Sigmoid colon (tissue), 7 donors: ENCODE data around the gene TGFBR3L. TPM values are rescaled to one million over a fixed set of nuclear protein-coding genes. Genes with fewer than 3 reads are reported as not detected.
"Not testable (repeated sequence)": the region's sequence is repeated elsewhere in the genome, so short reads cannot be mapped to it uniquely, and the experiment has no call there.

Experiments
- DNase-seq: peaks from one replicate; pipeline ENCODE4 v3.0.0-alpha.2; 2019
- H3K27ac ChIP-seq, 4 donors: fragments of 200-600 bp; sonication (generic); one replicate each; pipeline ENCODE4 v1.5.1; 2016 to 2019; ENCODE audit warnings: mild to moderate bottlenecking in 1 of 4
- H3K27me3 ChIP-seq, 3 donors: fragments of 200-600 bp; sonication (generic); one replicate each; pipeline ENCODE4 v1.5.1; 2019; ENCODE audit warnings: mild to moderate bottlenecking in 1 of 3
- H3K36me3 ChIP-seq, 4 donors: fragments of 200-600 bp; sonication (generic); one replicate each; pipeline ENCODE4 v1.5.1; 2016 to 2019
- H3K4me1 ChIP-seq, 4 donors: fragments of 200-600 bp; sonication (generic); one replicate each; pipeline ENCODE4 v1.5.1; 2017 to 2019
- H3K4me3 ChIP-seq, 4 donors: fragments of 200-600 bp; sonication (generic); one replicate each; pipeline ENCODE4 v1.5.1; 2017 to 2019; ENCODE audit warnings: mild to moderate bottlenecking in 2 of 4, moderate library complexity in 1 of 4
- H3K9me3 ChIP-seq, 4 donors: fragments of 200-600 bp in 3 of 4; sonication (generic) in 3 of 4; one replicate each; pipeline versions ENCODE4 v1.5.1 to v1.6.1; 2013 to 2019
- EP300 ChIP-seq, 4 donors: sonication (generic); formaldehyde crosslinking; IDR thresholded peaks; one replicate each; pipeline ENCODE4 v1.6.1; 2017; ENCODE audit warnings: antibody characterized with exemption in 4 of 4
- POLR2A ChIP-seq, 2 donors: fragments of 450-650 bp; IDR thresholded peaks; one replicate each; pipeline ENCODE4 v1.6.1; 2016; ENCODE audit warnings: antibody characterized with exemption in 2 of 2, mild to moderate bottlenecking in 2 of 2, moderate library complexity in 2 of 2
- POLR2AphosphoS5 ChIP-seq, 4 donors: sonication (generic); formaldehyde crosslinking; IDR thresholded peaks; one replicate each; pipeline ENCODE4 v1.6.1; 2017; ENCODE audit warnings: antibody characterized with exemption in 4 of 4
- WGBS, 2 donors: extraction: QIAGEN DNeasy Blood & Tissue Kit; methylation state at CpG; one replicate each; pipeline ENCODE4 v1.1.7; 2013; 5-methylcytosine and 5-hydroxymethylcytosine counted together
- intact Hi-C: fragments of 100-400 bp; cut with DNase I; formaldehyde crosslinking; loops from one replicate; pipeline ENCODE4 v1.15.1; 2023
- polyA plus RNA-seq, 3 donors: library from polyadenylated mRNA; stranded (reverse); fragments of 200-250 nt; gene quantifications; one replicate each; pipeline ENCODE4 v1.2.3, GENCODE V29; 2013
- total RNA-seq, 4 donors: library from RNA; depleted of rRNA; stranded (reverse); fragments of >200 nt; gene quantifications; one replicate each; pipeline ENCODE4 v1.1.0, GENCODE V29; 2016
- TF ChIP-seq, protein P1 (sequence below), 4 experiments: fragments of 450-650 bp in 3 of 4; fragments of 200-600 bp in 1 of 4; IDR thresholded peaks; one replicate each; pipeline ENCODE4 v1.5.1; 2016 to 2019; ENCODE audit warnings: antibody characterized with exemption in 4 of 4, mild to moderate bottlenecking in 3 of 4, moderate library complexity in 2 of 4
- donor health status: healthy with polysubstance abuse.
- donor health status: Bipolar disorder and iron deficiency.
- donor health status: healthy.

The TGFBR3L gene
- total and polyA plus RNA-seq, 7 donors = 1.8 TPM; not detected in 6

DNA sequence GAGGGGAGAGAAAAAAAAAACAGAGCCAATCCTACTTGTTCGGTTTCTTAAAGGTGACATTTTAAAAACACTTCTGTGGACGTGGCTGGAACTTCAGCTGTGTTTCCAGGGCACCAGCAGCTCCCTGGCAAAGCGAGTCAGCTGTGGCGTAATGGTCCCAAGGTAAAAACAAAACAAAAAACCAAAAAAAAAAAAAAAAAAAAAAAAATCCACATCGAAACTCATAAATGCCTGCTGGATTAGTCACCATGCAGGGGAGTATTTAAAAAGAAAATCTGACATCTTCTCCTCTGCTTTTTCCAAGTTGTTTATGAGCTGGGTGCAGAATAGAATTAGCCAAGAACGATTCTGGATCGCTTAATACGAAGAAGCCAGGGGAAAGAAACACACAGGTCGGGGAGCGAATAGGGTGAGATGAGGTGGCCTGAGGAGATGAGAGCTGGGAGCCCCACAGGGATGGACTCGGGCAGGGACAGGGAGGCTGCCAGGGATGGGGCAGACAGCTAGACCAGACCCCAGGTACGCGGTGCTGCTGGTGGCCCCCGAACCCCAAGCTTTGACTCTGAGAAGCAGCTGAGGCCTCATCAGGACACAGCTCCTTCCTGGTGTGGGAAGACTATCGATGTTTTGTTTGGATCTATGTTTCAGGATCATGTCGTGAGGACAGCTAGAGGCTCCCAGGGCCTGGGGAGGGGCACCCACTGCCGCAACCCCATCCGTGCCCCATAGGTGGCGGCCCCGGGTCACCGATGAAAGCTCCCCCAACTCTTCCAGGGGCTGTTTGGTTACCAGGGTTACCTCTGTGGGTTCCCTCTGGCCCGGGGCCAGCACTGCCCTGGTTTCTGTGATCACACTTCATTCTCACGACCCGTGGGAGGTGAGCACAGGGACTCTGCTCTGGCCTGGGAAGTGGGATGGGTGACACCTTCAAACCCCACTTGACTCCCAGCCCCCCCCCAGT is 14.4 kb downstream of the TGFBR3L start:
- TF ChIP-seq POLR2AphosphoS5 (IDR thresholded peaks at IDR 0.05) (peak; percentile 32 to 60 (median 49)), POLR2A (IDR thresholded peaks at IDR 0.05) (no peak), EP300 (IDR thresholded peaks at IDR 0.05) (peak in 1 of 4 donors; percentile 5)
- TF ChIP-seq, protein P1, sequence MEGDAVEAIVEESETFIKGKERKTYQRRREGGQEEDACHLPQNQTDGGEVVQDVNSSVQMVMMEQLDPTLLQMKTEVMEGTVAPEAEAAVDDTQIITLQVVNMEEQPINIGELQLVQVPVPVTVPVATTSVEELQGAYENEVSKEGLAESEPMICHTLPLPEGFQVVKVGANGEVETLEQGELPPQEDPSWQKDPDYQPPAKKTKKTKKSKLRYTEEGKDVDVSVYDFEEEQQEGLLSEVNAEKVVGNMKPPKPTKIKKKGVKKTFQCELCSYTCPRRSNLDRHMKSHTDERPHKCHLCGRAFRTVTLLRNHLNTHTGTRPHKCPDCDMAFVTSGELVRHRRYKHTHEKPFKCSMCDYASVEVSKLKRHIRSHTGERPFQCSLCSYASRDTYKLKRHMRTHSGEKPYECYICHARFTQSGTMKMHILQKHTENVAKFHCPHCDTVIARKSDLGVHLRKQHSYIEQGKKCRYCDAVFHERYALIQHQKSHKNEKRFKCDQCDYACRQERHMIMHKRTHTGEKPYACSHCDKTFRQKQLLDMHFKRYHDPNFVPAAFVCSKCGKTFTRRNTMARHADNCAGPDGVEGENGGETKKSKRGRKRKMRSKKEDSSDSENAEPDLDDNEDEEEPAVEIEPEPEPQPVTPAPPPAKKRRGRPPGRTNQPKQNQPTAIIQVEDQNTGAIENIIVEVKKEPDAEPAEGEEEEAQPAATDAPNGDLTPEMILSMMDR (IDR thresholded peaks at IDR 0.05) = peak in 3 of 4 experiments; percentile 28 to 39 (median 35)
- H3K9me3 ChIP-seq = no peaks in the 10 kb centered on the region
- H3K27ac ChIP-seq = peak overlapping the region; percentile 89 to 97 (median 94)
- H3K4me1 ChIP-seq = peaks cover 0 to 85% (median 78%) of the 10 kb centered on the region in 4 donors
- H3K36me3 ChIP-seq = peaks cover 19 to 32% (median 27%) of the 10 kb centered on the region in 4 donors
- 67 to 73% methylated on average over 24 of the region's 24 CpGs for WGBS, 2 donors
- H3K27me3 ChIP-seq = no peaks in the 10 kb centered on the region
- DNase-seq = peak; percentile 92
- peak overlapping the region in 3 of 4 donors; percentile 19 to 36 (median 31) for H3K4me3 ChIP-seq
- intact Hi-C loops = loop anchor here (10.0 kb wide), 3 partner anchors 436 to 1194 kb away; partner anchors contain the start of genes ANGPTL4, GPR108, MBD3L1 and TRIP10

DNA sequence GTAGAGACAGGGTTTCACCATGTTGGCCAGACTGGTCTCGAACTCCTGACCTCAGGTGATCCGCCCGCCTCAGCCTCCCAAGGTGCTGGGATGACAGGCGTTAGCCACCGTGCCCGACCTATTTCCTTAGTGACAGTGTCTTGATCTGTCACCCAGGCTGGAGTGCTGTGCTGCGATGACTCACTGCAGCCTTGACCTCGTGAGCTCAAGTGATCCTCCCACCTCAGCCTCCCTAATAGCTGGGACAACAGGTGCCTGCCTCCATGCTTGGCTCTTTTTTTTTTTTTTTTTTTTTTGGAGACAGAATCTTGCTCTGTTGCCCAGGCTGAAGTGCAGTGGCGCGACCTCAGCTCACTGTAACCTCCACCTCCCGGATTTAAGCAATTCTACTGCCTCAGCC is 15.4 kb downstream of the TGFBR3L start:
- 83 to 85% methylated on average over 11 of the region's 11 CpGs for WGBS, 2 donors
- TF ChIP-seq POLR2AphosphoS5 (IDR thresholded peaks at IDR 0.05) = peak in 1 of 4 donors; percentile 5
- H3K27me3 ChIP-seq, intact Hi-C loops, H3K9me3 ChIP-seq, H3K4me3 ChIP-seq, DNase-seq: not testable (repeated sequence)
- Histone ChIP-seq H3K27ac (peak overlapping the region; percentile 89 to 97 (median 94)), H3K4me1 (peaks cover 0 to 80% (median 68%) of the 10 kb centered on the region in 4 donors), H3K36me3 (peaks cover 28 to 42% (median 36%) of the 10 kb centered on the region in 4 donors)

DNA sequence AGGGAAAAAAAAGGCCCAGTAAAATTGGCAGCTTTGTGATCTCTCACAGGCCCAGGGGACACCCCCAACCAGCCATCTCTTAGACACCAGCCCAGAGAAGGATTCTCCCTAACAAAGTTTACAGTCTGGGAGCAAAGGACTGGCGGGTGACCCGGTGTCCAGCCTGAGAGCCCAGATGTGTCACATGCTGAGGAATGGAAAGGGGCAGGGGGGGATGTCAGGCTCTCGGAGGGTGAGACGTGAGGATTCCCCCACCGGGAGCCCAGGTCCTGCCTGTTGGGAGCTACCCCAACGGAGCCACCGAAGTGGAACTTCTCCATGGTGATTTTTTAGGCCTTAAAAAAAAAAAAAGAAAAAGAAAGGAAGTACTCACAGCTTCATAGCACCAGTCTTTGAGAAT is 16.1 kb downstream of the TGFBR3L start:
- intact Hi-C loops = no loop called here
- Histone ChIP-seq H3K27ac (peak overlapping the region; percentile 89 to 97 (median 94)), H3K4me3 (no peak overlapping the region), H3K4me1 (peaks cover 0 to 73% (median 62%) of the 10 kb centered on the region in 4 donors), H3K36me3 (peaks cover 35 to 50% (median 43%) of the 10 kb centered on the region in 4 donors), H3K27me3 (no peaks in the 10 kb centered on the region), H3K9me3 (no peaks in the 10 kb centered on the region)
- 83 to 93% methylated on average over 7 of the region's 7 CpGs for WGBS, 2 donors
- TF ChIP-seq, protein P1 (IDR thresholded peaks at IDR 0.05) = no peak
- TF ChIP-seq POLR2AphosphoS5 (IDR thresholded peaks at IDR 0.05) = no peak
- no peak for TF ChIP-seq EP300 (IDR thresholded peaks at IDR 0.05)
- TF ChIP-seq POLR2A (IDR thresholded peaks at IDR 0.05) = no peak
- no peak for DNase-seq

DNA sequence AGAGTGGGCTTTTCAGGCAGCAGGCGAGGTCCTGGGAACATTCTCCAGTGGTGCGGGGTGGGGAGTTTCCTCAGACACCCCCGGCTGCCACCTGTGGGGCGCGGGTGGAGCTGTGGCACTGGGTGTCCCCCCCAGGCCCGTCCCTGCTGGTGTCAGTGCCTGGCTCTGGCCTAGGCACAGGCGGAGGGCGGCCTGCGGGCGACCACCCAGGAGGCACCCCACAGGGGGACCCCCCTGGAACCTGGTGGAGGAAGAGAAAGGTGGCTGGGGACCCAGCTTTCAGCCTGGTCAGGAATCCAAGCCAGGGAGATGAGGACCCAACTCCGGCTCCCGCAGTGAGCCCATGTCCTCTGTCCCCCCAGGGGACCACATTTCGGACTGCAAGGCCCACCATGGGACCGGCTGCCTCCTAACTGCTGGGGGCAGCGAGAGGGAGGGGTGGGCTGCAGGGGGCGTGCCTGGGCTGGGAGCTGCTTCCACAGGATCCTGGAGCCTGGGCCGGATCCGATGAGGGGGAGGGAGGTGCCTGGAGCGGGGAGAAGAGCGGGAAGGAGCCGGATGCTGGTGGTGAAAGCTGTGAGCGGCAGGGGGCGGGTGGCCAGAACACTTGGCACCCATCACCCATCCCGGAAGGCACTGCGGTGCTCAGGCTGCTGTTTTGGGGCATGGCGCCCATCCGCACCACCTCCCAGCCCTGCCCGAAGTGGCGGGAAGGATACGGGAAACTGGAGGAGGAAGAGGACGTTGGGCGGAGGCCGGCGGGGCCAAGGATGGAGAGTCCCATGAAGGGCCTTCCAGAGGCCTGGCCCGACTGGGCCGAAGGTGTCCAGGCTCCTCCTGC is 16.8 kb downstream of the TGFBR3L start:
- peaks cover 0 to 68% (median 58%) of the 10 kb centered on the region in 4 donors for H3K4me1 ChIP-seq
- H3K4me3 ChIP-seq = no peak overlapping the region
- H3K27me3 ChIP-seq = no peaks in the 10 kb centered on the region
- H3K36me3 ChIP-seq = peaks cover 39 to 56% (median 49%) of the 10 kb centered on the region in 4 donors
- TF ChIP-seq EP300 (IDR thresholded peaks at IDR 0.05) (no peak), POLR2AphosphoS5 (IDR thresholded peaks at IDR 0.05) (no peak), POLR2A (IDR thresholded peaks at IDR 0.05) (no peak)
- TF ChIP-seq, protein P1 (IDR thresholded peaks at IDR 0.05) = no peak
- H3K9me3 ChIP-seq = no peaks in the 10 kb centered on the region
- intact Hi-C loops = no loop called here
- WGBS, 2 donors = 90 to 92% methylated on average over 36 of the region's 36 CpGs
- peak overlapping the region; percentile 89 to 97 (median 94) for H3K27ac ChIP-seq
- peak; percentile 82 for DNase-seq
